SK-N-SH treated with all-trans-retinoic acid at 6 μM for 48 hours (cell line): ENCODE results near the gene TMED6.

Source experiments
- ARNTL ChIP-seq: fragments of 450-650 bp; formaldehyde crosslinking; IDR thresholded peaks from 2 replicates; pipeline ENCODE4 v1.5.0; 2020; ENCODE audit warnings: low read depth, mild to moderate bottlenecking, moderate library complexity, borderline replicate concordance
- ISL1 ChIP-seq: fragments of 250-450 bp; sonication (Bioruptor Pico); IDR thresholded peaks from 2 replicates; pipeline ENCODE4 v2.1.2; 2022; ENCODE audit warnings: mild to moderate bottlenecking, moderate library complexity
- RARB ChIP-seq: fragments of 250-450 bp; sonication (Bioruptor Pico); IDR thresholded peaks from 2 replicates; pipeline ENCODE4 v1.8.0; 2021; ENCODE audit warnings: mild to moderate bottlenecking, moderate library complexity
- TCF4 ChIP-seq: fragments of 250-450 bp; sonication (Bioruptor Pico); IDR thresholded peaks from 2 replicates; pipeline ENCODE4 v1.8.0; 2021; ENCODE audit warnings: mild to moderate bottlenecking, moderate library complexity, borderline replicate concordance
- TOX ChIP-seq: fragments of 250-450 bp; sonication (Bioruptor Pico); IDR thresholded peaks from 2 replicates; pipeline ENCODE4 v1.8.0; 2021; ENCODE audit warnings: mild to moderate bottlenecking, moderate library complexity, borderline replicate concordance
- ZFP3 ChIP-seq: fragments of 250-450 bp; sonication (Bioruptor Pico); IDR thresholded peaks from 2 replicates; pipeline ENCODE4 v1.5.0; 2020; ENCODE audit warnings: mild to moderate bottlenecking, moderate library complexity
- ZFP30 ChIP-seq: fragments of 450-650 bp; formaldehyde crosslinking; IDR thresholded peaks from 2 replicates; pipeline ENCODE4 v1.5.0; 2022; ENCODE audit warnings: mild to moderate bottlenecking, moderate library complexity
- ZNF565 ChIP-seq: fragments of 450-650 bp; formaldehyde crosslinking; conservative IDR thresholded peaks from 2 replicates; pipeline ENCODE4 v1.5.0; 2020; ENCODE audit warnings: low read depth, mild to moderate bottlenecking, moderate library complexity
- ZNF8 ChIP-seq: fragments of 450-650 bp; formaldehyde crosslinking; IDR thresholded peaks from 2 replicates; pipeline ENCODE4 v1.5.0; 2020; ENCODE audit warnings: mild to moderate bottlenecking, moderate library complexity
- TF ChIP-seq, protein P1 (sequence below): fragments of 250-450 bp; sonication (Bioruptor Pico); IDR thresholded peaks from 2 replicates; pipeline ENCODE4 v1.8.0; 2020; ENCODE audit warnings: mild to moderate bottlenecking, moderate library complexity, borderline replicate concordance
- TF ChIP-seq, protein P2 (sequence below): fragments of 250-450 bp; sonication (Bioruptor Pico); IDR thresholded peaks from 2 replicates; pipeline ENCODE4 v1.5.1; 2020; ENCODE audit warnings: low read depth, mild to moderate bottlenecking, moderate library complexity
- TF ChIP-seq, protein P3 (sequence below): fragments of 250-450 bp; sonication (Bioruptor Pico); IDR thresholded peaks from 2 replicates; pipeline ENCODE4 v1.8.0; 2021; ENCODE audit warnings: low read depth, mild to moderate bottlenecking, moderate library complexity, borderline replicate concordance

DNA sequence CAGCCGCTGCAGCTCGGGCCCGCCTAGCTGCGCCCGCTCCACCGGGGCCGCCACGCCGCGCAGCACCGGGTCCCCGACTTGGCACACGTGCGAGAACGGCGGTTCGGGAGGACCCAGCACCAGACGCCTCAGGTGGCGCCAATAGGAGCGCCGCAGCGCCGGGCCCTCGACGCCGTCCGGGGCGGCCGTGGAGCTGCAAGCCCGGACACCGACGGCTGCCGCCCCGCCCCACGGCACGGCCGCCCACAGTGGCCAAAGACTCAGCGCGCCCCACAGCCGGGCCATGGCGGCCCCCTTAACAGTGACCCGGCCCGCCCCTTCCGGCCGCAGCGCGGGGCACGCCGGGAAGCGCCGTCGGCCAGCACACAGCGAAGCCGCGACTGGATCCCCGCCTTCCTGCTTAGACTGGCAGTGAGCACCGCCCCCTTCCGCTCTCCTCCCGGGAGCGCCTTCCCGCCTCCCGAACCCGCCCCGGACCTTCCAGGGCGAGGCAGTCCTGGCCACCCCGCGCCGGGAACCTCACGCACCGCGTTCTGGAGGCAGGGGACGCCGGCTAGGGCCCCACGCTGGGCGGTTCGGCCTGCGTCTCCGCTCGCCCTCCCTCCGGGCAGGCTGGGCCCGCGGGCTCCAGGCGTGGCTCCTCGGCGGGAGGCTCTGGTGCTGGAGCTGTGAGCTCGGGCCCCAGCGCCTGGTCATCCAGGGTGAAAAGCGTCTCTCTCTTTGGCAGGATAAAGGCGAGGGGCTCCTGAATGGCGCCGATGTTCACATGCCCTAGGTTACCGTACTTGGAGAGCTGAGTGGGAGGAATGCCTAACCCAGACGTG is 21.1 kb downstream of the TMED6 start, which contains the start of gene PDF:
- no peak for TF ChIP-seq RARB (CRISPR knock-in tag)
- no peak for TF ChIP-seq ZNF8 (CRISPR knock-in tag)
- TF ChIP-seq ZNF565 (CRISPR knock-in tag), result no peak
- no peak for TF ChIP-seq ZFP30 (CRISPR knock-in tag)
- TF ChIP-seq, protein P1, sequence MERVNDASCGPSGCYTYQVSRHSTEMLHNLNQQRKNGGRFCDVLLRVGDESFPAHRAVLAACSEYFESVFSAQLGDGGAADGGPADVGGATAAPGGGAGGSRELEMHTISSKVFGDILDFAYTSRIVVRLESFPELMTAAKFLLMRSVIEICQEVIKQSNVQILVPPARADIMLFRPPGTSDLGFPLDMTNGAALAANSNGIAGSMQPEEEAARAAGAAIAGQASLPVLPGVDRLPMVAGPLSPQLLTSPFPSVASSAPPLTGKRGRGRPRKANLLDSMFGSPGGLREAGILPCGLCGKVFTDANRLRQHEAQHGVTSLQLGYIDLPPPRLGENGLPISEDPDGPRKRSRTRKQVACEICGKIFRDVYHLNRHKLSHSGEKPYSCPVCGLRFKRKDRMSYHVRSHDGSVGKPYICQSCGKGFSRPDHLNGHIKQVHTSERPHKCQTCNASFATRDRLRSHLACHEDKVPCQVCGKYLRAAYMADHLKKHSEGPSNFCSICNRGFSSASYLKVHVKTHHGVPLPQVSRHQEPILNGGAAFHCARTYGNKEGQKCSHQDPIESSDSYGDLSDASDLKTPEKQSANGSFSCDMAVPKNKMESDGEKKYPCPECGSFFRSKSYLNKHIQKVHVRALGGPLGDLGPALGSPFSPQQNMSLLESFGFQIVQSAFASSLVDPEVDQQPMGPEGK (CRISPR knock-in tag), result no peak
- TF ChIP-seq ARNTL (CRISPR knock-in tag), result no peak
- no peak for TF ChIP-seq TOX
- TF ChIP-seq, protein P2, sequence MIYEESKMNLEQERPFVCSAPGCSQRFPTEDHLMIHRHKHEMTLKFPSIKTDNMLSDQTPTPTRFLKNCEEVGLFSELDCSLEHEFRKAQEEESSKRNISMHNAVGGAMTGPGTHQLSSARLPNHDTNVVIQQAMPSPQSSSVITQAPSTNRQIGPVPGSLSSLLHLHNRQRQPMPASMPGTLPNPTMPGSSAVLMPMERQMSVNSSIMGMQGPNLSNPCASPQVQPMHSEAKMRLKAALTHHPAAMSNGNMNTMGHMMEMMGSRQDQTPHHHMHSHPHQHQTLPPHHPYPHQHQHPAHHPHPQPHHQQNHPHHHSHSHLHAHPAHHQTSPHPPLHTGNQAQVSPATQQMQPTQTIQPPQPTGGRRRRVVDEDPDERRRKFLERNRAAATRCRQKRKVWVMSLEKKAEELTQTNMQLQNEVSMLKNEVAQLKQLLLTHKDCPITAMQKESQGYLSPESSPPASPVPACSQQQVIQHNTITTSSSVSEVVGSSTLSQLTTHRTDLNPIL (CRISPR knock-in tag), result no peak
- TF ChIP-seq, protein P3, sequence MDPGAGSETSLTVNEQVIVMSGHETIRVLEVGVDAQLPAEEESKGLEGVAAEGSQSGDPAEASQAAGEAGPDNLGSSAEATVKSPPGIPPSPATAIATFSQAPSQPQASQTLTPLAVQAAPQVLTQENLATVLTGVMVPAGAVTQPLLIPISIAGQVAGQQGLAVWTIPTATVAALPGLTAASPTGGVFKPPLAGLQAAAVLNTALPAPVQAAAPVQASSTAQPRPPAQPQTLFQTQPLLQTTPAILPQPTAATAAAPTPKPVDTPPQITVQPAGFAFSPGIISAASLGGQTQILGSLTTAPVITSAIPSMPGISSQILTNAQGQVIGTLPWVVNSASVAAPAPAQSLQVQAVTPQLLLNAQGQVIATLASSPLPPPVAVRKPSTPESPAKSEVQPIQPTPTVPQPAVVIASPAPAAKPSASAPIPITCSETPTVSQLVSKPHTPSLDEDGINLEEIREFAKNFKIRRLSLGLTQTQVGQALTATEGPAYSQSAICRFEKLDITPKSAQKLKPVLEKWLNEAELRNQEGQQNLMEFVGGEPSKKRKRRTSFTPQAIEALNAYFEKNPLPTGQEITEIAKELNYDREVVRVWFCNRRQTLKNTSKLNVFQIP (CRISPR knock-in tag), result no peak
- no peak for TF ChIP-seq TCF4 (CRISPR knock-in tag)
- no peak for TF ChIP-seq ZFP3 (CRISPR knock-in tag)
- no peak for TF ChIP-seq ISL1
